HG02759 (cell line): ENCODE results near the gene ARHGAP26.
"Not testable (repeated sequence)": the region's sequence is repeated elsewhere in the genome, so short reads cannot be mapped to it uniquely, and the experiment has no call there.

Experiments
- ATAC-seq: cut with Tn5 transposase; IDR thresholded peaks from one replicate; pipeline ENCODE4 v1.9.1; 2021; ENCODE audit warnings: mild to moderate bottlenecking, moderate library complexity; ENCODE audit not compliant: unreplicated experiment

The ARHGAP26 gene

DNA sequence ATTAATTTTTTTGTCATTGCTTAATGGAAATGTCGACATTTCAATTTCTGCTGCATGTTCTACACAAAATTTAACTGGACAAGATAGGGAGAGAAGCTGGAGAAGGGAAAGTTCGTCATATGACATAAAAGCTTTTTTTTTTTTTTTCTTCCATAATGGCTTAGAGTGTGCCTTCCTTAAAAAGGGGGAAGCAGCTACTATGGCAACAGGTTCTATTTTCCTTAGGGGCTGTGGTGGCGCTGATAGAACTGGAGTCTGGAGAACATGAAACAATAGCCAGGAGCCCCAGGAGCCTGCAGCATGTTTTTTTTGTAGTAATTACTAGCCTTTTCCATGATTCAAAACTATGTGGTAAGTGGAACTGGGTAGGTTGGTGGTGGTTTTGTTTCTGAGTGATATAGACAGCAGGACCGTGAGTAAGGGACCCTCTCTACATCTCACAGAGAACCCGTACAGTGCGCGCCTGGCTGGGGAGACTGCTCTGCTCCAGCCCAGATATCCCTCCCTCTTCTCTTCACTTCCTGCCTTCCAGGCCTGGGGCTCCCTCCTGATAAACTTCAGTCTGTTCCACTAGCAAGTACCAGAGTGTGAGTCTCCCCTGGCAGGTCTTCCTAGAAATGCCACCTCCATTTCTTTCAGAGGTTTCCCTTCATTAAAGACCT is 331.7 kb downstream of the ARHGAP26 start:
- ATAC-seq = no peak

DNA sequence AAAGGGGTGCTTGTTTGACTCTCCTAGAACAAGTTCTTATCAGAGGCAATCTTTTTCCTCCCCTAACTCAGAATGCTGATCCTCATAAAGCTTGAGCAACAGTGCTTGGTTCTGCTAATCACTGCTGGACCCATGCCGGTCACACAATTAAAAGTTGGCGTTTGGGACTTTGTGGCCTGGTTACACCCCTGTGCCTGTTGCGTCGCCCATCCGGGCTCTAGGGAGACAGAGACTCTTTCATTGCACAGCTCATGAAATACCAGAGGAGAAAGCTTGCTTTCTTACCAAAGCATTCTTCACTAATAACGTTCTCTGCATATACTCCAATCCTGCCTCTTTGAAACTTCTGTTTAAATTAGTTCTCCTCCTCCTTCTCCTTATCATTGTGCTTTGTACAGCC is 332.2 kb downstream of the ARHGAP26 start:
- ATAC-seq = no peak

- no peak for ATAC-seq
These were observed 335.2 kb downstream of the ARHGAP26 start for GRCh38 chr5:143105216-143105905.

DNA sequence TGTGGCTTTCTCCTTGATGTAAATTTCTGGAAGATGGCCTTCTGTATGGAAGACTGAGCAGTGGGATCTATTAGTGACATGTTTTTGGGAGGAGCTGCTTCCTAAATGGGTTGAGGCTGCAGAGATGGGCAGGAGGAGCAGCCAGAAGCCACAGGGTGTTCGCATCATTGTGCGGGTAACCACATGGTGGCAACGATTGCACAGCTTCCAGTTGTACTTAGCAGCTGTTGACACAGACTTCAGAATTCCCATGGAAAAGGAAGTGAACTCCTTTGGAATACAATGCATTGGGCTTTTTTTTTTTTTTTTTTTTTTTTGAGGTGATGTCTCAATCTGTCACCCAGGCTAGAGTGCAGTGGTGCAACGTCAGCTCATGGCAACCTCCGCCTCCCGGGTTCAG is 336.0 kb downstream of the ARHGAP26 start:
- no peak for ATAC-seq

- ATAC-seq = no peak
These were observed 338.4 kb downstream of the ARHGAP26 start for GRCh38 chr5:143108498-143109128.

DNA sequence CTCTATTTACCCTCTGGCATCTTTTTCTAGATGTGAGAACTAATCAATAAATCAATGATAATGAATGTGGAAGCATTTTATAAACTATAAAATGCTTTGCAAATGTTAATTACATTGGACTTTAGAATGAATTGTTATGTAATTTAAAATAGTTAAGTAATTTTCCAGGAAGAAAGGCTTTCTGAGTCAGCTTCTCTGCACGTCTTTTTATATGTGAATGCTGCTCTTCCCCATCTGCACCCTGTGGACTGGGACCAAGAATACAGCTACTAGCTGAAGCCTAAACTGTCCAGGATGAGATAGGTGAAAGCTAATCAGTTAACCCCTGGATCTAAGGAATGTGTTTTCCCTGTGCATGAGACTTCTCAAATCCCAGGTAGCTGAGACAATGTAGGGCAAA is 340.4 kb downstream of the ARHGAP26 start:
- ATAC-seq = no peak

- no peak for ATAC-seq
These were observed 341.6 kb downstream of the ARHGAP26 start for GRCh38 chr5:143111799-143112198.

- no peak for ATAC-seq
These were observed 343.3 kb downstream of the ARHGAP26 start for GRCh38 chr5:143113461-143113860.

DNA sequence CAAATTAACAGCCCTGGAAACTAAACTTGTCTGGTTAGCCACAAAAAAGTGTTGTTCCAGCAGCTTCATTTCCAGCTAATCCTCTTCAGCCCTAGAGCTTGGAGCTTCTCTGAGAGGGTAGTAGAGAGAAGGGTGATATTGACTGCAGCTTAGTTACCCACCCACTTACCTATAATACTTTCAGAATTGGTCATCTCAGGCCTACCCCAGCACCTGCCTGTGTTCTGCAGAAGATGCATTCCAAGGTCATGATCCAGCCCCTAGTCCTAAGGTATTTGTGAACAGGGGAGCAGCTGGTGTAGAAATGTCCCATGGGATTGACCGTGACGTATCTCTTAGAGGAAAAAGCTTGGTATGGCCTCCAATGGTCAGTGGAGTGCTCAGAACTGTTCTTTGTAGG is 344.3 kb downstream of the ARHGAP26 start:
- no peak for ATAC-seq

DNA sequence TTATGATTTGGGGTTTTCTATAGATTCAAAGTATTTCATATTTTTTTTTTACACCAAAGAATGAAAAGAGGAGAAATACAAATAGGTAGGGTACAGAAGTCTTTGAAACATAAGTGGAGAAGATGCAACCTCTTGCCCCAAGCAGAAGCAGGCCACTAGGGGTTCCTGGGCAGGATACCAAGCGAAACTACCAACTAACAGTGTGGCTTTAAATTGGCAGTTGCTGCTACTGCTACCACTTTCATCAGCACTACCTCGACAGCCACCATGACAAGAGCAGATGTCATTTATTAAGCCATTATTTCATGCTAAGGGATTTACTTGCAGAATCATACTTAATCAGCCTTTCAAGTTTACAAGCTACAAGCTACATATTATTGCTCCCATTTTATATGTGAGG is 345.2 kb downstream of the ARHGAP26 start:
- ATAC-seq = no peak

DNA sequence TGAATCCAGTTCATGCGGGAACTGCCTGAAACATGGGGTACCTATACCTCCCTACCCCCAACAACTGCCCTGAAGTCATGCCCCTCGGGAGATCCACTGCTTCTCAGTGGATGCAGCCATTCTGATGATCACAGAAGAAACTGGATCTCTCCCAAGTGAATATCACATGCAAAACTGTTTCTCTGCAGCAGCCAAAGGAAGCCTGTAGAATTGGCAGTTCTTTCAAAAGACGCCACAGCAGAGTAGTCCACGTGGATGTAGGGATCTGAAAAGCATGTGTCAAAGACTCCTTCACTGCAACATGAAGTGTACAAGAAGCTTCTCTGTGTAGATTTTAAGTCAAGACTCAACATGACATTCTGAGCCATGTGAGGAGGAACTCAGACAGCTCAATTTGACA is 346.6 kb downstream of the ARHGAP26 start:
- ATAC-seq = no peak

- no peak for ATAC-seq
These were observed 347.6 kb downstream of the ARHGAP26 start for GRCh38 chr5:143117821-143118220.

- no peak for ATAC-seq
These were observed 348.0 kb downstream of the ARHGAP26 start for GRCh38 chr5:143118222-143118621.

GRCh38 chr5:143118818-143119217 is 348.6 kb downstream of the ARHGAP26 start:
- ATAC-seq = not testable (repeated sequence)

DNA sequence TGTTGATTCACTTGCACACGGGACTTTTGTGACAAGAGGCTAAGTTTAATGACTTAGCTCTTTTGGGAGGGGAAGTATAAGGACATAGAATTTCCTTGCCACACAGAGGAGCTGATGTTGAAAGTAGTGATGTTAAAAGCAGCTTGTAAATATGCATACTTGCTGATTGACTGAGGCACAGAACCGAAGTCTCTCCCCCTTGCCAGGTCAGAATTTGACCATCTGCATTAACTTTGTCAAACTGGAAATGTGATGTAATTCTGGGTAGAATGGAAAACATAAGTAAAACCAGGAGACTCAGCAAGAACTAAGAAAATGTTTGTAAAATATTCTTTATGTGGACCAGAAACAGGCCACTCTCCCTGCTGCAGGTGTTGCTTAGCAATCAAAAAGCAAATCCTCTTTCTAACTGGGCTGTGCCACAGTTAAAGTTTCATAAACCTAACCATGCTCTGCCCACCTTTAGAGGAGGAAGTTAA is 349.2 kb downstream of the ARHGAP26 start:
- ATAC-seq = peak; percentile 65

DNA sequence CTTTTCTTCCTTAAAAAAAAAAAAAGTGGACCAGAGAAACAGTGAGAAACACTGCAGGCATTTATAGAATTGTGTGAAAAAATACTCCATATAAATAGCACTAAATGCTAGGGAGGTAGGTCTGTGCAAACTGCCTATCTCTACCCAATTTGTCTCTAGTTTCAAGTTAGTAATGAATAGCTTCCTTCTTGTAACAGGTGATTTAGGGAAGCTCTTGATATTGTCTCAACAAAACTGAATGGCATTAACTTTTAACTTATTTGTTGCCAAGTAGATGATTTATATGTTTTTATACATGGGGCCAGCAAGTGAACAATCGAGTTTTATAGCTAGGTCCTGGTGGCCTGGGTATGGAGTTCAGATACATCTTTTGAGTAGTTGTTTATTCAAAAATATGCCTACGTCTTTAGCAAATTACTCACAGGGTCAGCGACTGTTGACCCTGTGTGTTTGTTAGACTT is 349.7 kb downstream of the ARHGAP26 start:
- no peak for ATAC-seq

- ATAC-seq = no peak
These were observed 350.4 kb downstream of the ARHGAP26 start for GRCh38 chr5:143120460-143121134.

DNA sequence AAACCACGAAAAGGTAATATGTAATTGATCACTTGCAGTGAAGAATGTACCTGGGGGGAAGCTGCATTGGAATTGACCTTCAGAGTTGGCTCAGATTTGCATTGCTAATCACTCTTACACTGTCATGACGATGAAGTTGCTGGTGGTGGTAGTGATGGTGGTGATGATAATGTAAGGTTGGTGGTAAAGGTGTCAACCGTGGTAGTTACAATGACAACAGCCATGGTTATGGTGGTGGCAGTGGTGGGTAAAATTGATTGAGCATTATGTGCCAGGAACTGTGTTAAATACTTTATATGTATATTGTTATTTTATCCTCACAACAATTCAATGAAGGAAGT is 350.9 kb downstream of the ARHGAP26 start:
- no peak for ATAC-seq

DNA sequence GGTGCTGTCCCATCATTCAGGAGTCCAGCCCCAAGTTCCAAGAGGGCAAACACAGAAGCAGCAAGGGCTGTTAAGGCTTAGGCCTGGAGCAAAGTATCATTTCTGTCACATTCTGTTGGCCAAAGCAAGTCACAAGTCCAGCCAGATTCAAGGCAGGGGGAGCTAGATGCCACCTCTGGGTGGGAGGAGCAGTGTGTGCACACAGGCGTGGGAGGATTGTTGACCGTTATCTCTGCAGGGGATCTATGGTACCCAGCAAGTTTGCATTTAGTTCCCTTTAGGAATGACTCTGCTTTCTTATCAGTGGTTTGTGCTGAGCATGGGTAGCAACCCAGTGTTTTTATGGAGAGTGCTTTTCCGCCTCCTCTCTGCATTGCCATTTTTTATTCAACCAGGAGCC is 354.4 kb downstream of the ARHGAP26 start:
- ATAC-seq = no peak

GRCh38 chr5:143126174-143127019 is 356.2 kb downstream of the ARHGAP26 start:
- no peak for ATAC-seq
